Pancreas (tissue), 10 donors: ENCODE data around the gene DDX43. TPM values are rescaled to one million over a fixed set of nuclear protein-coding genes. Genes with fewer than 3 reads are reported as not detected.
"Not testable (repeated sequence)": the region's sequence is repeated elsewhere in the genome, so short reads cannot be mapped to it uniquely, and the experiment has no call there.

ENCODE experiments used
- ATAC-seq, 4 donors: fragments of 200-7000 bp; cut with Tn5 transposase; one replicate each; pipeline versions ENCODE4 v1.8.0 to v1.9.1; 2020; ENCODE audit warnings: mild to moderate bottlenecking in 4 of 4, moderate library complexity in 4 of 4
- DNase-seq, 6 donors: peaks; one replicate each; pipeline ENCODE4 v3.0.0-alpha.2; 2020
- FAIRE-seq: peaks from 2 replicates; lab custom pipeline; 2012; peaks lifted over from hg19 to GRCh38; lab: Jason Lieb, UNC
- H3K27ac ChIP-seq, 4 donors: fragments of 200-600 bp; sonication (generic); 1 replicate in 3 of 4; 2 replicates in 1 of 4; pipeline versions ENCODE4 v1.5.0 to v1.8.0; 2020
- H3K27me3 ChIP-seq, 4 donors: fragments of 200-600 bp; one replicate each; pipeline ENCODE4 v1.8.0; 2021
- H3K36me3 ChIP-seq, 3 donors: fragments of 200-600 bp; sonication (generic) in 1 of 3; one replicate each; pipeline versions ENCODE4 v1.5.0 to v1.8.0; 2020 to 2021
- H3K4me1 ChIP-seq, 3 donors: fragments of 200-600 bp; one replicate each; pipeline ENCODE4 v1.8.0; 2021
- H3K4me3 ChIP-seq, 4 donors: fragments of 200-600 bp; sonication (generic) in 2 of 4; one replicate each; pipeline versions ENCODE4 v1.5.0 to v1.8.0; 2020 to 2021
- H3K9me3 ChIP-seq, 4 donors: fragments of 200-600 bp; one replicate each; pipeline ENCODE4 v1.8.0; 2021
- CTCF ChIP-seq, 4 donors: fragments of 200-600 bp; sonication (generic) in 3 of 4; IDR thresholded peaks; one replicate each; pipeline versions ENCODE4 v1.5.0 to v1.8.0; 2021; ENCODE audit warnings: antibody characterized with exemption in 4 of 4
- WGBS, 2 donors: extraction: QIAGEN DNeasy Blood & Tissue Kit; methylation state at CpG; one replicate each; pipeline ENCODE4 v1.1.7; 2013; 5-methylcytosine and 5-hydroxymethylcytosine counted together
- intact Hi-C, 3 donors: fragments of 100-400 bp; cut with DNase I; formaldehyde crosslinking; loops; one replicate each; pipeline versions ENCODE4 v1.11.1 to v1.14.2; 2022
- polyA plus RNA-seq, 2 donors: library from polyadenylated mRNA; stranded (reverse); fragments of 200-250 nt; gene quantifications; one replicate each; pipeline ENCODE4 v1.2.3, GENCODE V29; 2013
- total RNA-seq, 6 donors: library from RNA; stranded (reverse); fragmentation: NEBNext Ultra II Directional in 4 of 6; extraction: Animal tissue kit (Norgen Biotek cat#: 25700) in 4 of 6; gene quantifications; one replicate each; pipeline versions ENCODE4 v1.2.1 to v1.2.4, GENCODE V29; 2021 to 2023
- donor health status: healthy with polysubstance abuse.
- donor health status: DM: no; HTN: no; CAD: no; lungs with moderate emphysema.
- donor health status: DM: no; HTN: no; CAD: no.
- donor health status: control.
- donor health status: control.
- donor health status: Bipolar disorder and iron deficiency.
- donor health status: DM: yes; HTN: yes; CAD: no.
- donor health status: DM: no; HTN: no; CAD: no.
- donor health status: DM: no; HTN: no; CAD: no.
- donor health status: DM: yes; HTN: yes; CAD: no.

Gene DDX43
- total and polyA plus RNA-seq, 8 donors, result 0.28 to 1.6 (median 0.55) TPM; not detected in 1

- WGBS, 2 donors, result 3% methylated on average over 76 to 79 of the region's 79 CpGs
- intact Hi-C loops, result no loop called here
- Histone ChIP-seq H3K27ac (peak overlapping the region in 3 of 4 donors; percentile 43 to 84 (median 75)), H3K4me3 (peak overlapping the region; percentile 53 to 68 (median 65)), H3K36me3 (no peaks in the 10 kb centered on the region), H3K9me3 (no peaks in the 10 kb centered on the region), H3K4me1 (no peaks in the 10 kb centered on the region), H3K27me3 (no peaks in the 10 kb centered on the region)
- no peak for FAIRE-seq
- no peak for TF ChIP-seq CTCF (IDR thresholded peaks at IDR 0.05)
- peak; percentile 4 to 74 (median 38) for DNase-seq
- peak; percentile 68 to 78 (median 75) for ATAC-seq
Measured at GRCh38 chr6:73451223-73452106, 56.8 kb downstream of the DDX43 start.

GRCh38 chr6:73452107-73452461, 57.5 kb downstream of the DDX43 start, which contains the start of gene CGAS:
CGAS (minus strand) TSS chr6:73452297; CDS start chr6:73452181, 116 bp downstream.
- Histone ChIP-seq H3K4me1 (no peaks in the 10 kb centered on the region), H3K36me3 (no peaks in the 10 kb centered on the region), H3K9me3 (no peaks in the 10 kb centered on the region), H3K4me3 (peak within 1 kb of the TSS; percentile 53 to 68 (median 65)), H3K27ac (peak within 1 kb of the TSS in 3 of 4 donors; percentile 43 to 84 (median 75)), H3K27me3 (no peaks in the 10 kb centered on the region)
- 12 to 14% methylated on average over 23 of the region's 23 CpGs for WGBS, 2 donors
- intact Hi-C loops, result no loop called here
- no peak for FAIRE-seq
- no peak for TF ChIP-seq CTCF (IDR thresholded peaks at IDR 0.05)
- peak; percentile 73 to 93 (median 88) for ATAC-seq
- DNase-seq, result peak; percentile 46 to 82 (median 64)

- DNase-seq (no peak), ATAC-seq (no peak), FAIRE-seq (no peak)
- H3K4me1 ChIP-seq, result no peaks in the 10 kb centered on the region
- TF ChIP-seq CTCF (IDR thresholded peaks at IDR 0.05), result no peak
- no peak overlapping the region for H3K4me3 ChIP-seq
- no peaks in the 10 kb centered on the region for H3K9me3 ChIP-seq
- H3K36me3 ChIP-seq, result no peaks in the 10 kb centered on the region
- no peak overlapping the region for H3K27ac ChIP-seq
- H3K27me3 ChIP-seq, result no peaks in the 10 kb centered on the region
- intact Hi-C loops, result no loop called here
- 49 to 61% methylated on average over 3 of the region's 3 CpGs for WGBS, 2 donors
Measured at GRCh38 chr6:73455865-73456629, 61.4 kb downstream of the DDX43 start.

- H3K36me3 ChIP-seq, intact Hi-C loops, H3K27me3 ChIP-seq, ATAC-seq, H3K4me3 ChIP-seq, DNase-seq, H3K27ac ChIP-seq, FAIRE-seq, H3K9me3 ChIP-seq: not testable (repeated sequence)
- peaks cover 0 to 11% (median 6%) of the 10 kb centered on the region in 3 donors for H3K4me1 ChIP-seq
- WGBS, 2 donors, result 88 to 90% methylated on average over 7 of the region's 7 CpGs
Measured at GRCh38 chr6:73459474-73459873, 64.8 kb downstream of the DDX43 start.

- no peak for DNase-seq
- FAIRE-seq, result no peak
- H3K27me3 ChIP-seq, result no peaks in the 10 kb centered on the region
- 60 to 63% methylated on average over 5 of the region's 5 CpGs for WGBS, 2 donors
- no peak overlapping the region for H3K4me3 ChIP-seq
- H3K36me3 ChIP-seq, result no peaks in the 10 kb centered on the region
- no peak for TF ChIP-seq CTCF (IDR thresholded peaks at IDR 0.05)
- peaks cover 0 to 11% (median 6%) of the 10 kb centered on the region in 3 donors for H3K4me1 ChIP-seq
- H3K9me3 ChIP-seq, result no peaks in the 10 kb centered on the region
- no peak overlapping the region for H3K27ac ChIP-seq
- no peak for ATAC-seq
- intact Hi-C loops, result no loop called here
Measured at GRCh38 chr6:73460056-73460455, 65.4 kb downstream of the DDX43 start.
